ENCODE data around the gene TIGD2.

Gene TIGD2

GRCh38 chr4:89162987-89163386, 51.7 kb downstream of the TIGD2 start:
- H3K36me3 ChIP-seq (ENCODE audit: control insufficient read depth, insufficient read depth, low read length): no peaks in the 10 kb centered on the region
- H3K9me3 ChIP-seq (ENCODE audit: control insufficient read depth, low read length): no peaks in the 10 kb centered on the region
- H3K27ac ChIP-seq: no peak overlapping the region
- no peak overlapping the region for H2AFZ ChIP-seq
- H3K9ac ChIP-seq: no peak overlapping the region
- no peak for TF ChIP-seq CTCF (IDR thresholded peaks at IDR 0.05)
- H3K4me2 ChIP-seq (ENCODE audit: low read length): no peak overlapping the region
- H3K4me3 ChIP-seq (ENCODE audit: low read depth, low read length): no peak overlapping the region
- no peaks in the 10 kb centered on the region for H3K4me1 ChIP-seq
- no peaks in the 10 kb centered on the region for H3K27me3 ChIP-seq (ENCODE audit: control insufficient read depth, insufficient read depth, low read length)
- no peaks in the 10 kb centered on the region for H3K79me2 ChIP-seq

GRCh38 chr4:89164400-89164799, 53.1 kb downstream of the TIGD2 start:
- H3K4me1 ChIP-seq: no peaks in the 10 kb centered on the region
- H3K9me3 ChIP-seq (ENCODE audit: control insufficient read depth, low read length): no peaks in the 10 kb centered on the region
- no peak overlapping the region for H3K4me3 ChIP-seq (ENCODE audit: low read depth, low read length)
- H3K79me2 ChIP-seq: no peaks in the 10 kb centered on the region
- TF ChIP-seq CTCF (IDR thresholded peaks at IDR 0.05): no peak
- H3K27ac ChIP-seq: no peak overlapping the region
- H3K9ac ChIP-seq: no peak overlapping the region
- H3K27me3 ChIP-seq (ENCODE audit: control insufficient read depth, insufficient read depth, low read length): no peaks in the 10 kb centered on the region
- H3K36me3 ChIP-seq (ENCODE audit: control insufficient read depth, insufficient read depth, low read length): no peaks in the 10 kb centered on the region
- H3K4me2 ChIP-seq (ENCODE audit: low read length): no peak overlapping the region
- H2AFZ ChIP-seq: no peak overlapping the region

Data from parathyroid adenoma (tissue), 2 donors.